ENCODE data around the gene E4F1. TPM values are rescaled to one million over a fixed set of nuclear protein-coding genes. Genes with fewer than 3 reads are reported as not detected.

E4F1 gene
- total and polyA plus RNA-seq, 2 donors (not counting 1 experiment from before 2014, with no cell fraction given): 41.8 to 70.9 TPM

DNA sequence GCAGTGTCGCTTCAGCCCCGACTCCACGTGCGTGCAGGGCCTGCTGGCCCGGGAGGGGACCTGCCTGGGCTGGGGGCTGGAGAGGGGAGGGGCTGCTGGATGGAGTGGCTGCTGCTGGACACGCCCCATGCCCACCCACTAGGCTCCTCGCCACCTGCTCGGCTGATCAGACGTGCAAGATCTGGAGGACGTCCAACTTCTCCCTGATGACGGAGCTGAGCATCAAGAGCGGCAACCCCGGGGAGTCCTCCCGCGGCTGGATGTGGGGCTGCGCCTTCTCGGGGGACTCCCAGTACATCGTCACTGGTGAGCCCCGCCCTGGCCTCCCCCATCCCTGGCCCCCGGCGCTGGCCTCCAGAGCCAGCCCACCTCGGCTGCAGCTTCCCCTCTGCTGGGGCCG, 15.1 kb upstream of the E4F1 start:
- no peak for DNase-seq
- no peaks in the 10 kb centered on the region for H3K27me3 Mint-ChIP-seq
- ATAC-seq (ENCODE audit: low read depth): no peak
- H3K27ac ChIP-seq (ENCODE audit: low read length in 2 of 2): no peak overlapping the region
- no peak overlapping the region for H3K9ac ChIP-seq (ENCODE audit: low read length)
- H2AFZ ChIP-seq (ENCODE audit: insufficient read depth, low read depth, low read length, poor library complexity, severe bottlenecking): no peak overlapping the region
- peaks cover 10% of the 10 kb centered on the region for H4K20me1 ChIP-seq (ENCODE audit: control insufficient read depth, insufficient read depth, low read length, poor library complexity, severe bottlenecking)
- ChIA-PET CTCF (interaction anchor here (0.5 kb wide), 1 partner anchor 302 kb away, joined by 3 read pairs; no protein-coding TSS in a partner anchor), POLR2A (interaction anchor here (0.6 kb wide), 1 partner anchor 12 kb away, joined by 6 read pairs; no protein-coding TSS in a partner anchor)
- TF ChIP-seq EZH2 (IDR thresholded peaks at IDR 0.05; ENCODE audit: borderline replicate concordance, insufficient read depth, low read depth, low read length, poor library complexity, severe bottlenecking): no peak
- TF ChIP-seq, protein P1, sequence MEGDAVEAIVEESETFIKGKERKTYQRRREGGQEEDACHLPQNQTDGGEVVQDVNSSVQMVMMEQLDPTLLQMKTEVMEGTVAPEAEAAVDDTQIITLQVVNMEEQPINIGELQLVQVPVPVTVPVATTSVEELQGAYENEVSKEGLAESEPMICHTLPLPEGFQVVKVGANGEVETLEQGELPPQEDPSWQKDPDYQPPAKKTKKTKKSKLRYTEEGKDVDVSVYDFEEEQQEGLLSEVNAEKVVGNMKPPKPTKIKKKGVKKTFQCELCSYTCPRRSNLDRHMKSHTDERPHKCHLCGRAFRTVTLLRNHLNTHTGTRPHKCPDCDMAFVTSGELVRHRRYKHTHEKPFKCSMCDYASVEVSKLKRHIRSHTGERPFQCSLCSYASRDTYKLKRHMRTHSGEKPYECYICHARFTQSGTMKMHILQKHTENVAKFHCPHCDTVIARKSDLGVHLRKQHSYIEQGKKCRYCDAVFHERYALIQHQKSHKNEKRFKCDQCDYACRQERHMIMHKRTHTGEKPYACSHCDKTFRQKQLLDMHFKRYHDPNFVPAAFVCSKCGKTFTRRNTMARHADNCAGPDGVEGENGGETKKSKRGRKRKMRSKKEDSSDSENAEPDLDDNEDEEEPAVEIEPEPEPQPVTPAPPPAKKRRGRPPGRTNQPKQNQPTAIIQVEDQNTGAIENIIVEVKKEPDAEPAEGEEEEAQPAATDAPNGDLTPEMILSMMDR (IDR thresholded peaks at IDR 0.05): no peak
- H3K27me3 ChIP-seq (replicated peaks in 1 of 4; ENCODE audit: control extremely low read depth in 1 of 4, control insufficient read depth in 3 of 4, insufficient read depth in 4 of 4, low read length in 3 of 4): no peaks in the 10 kb centered on the region
- peaks cover 16 to 27% of the 10 kb centered on the region in 2 donors for H3K4me1 ChIP-seq (ENCODE audit: control insufficient read depth in 2 of 2, insufficient read depth in 2 of 2, low read length in 2 of 2)
- H3K79me2 ChIP-seq (ENCODE audit: control insufficient read depth, insufficient read depth, low read length): peaks cover 24% of the 10 kb centered on the region
- H3K9me3 Mint-ChIP-seq (ENCODE audit: insufficient read depth): no peaks in the 10 kb centered on the region
- no peak overlapping the region for H3K27ac Mint-ChIP-seq
- no peak overlapping the region for H3K4me3 Mint-ChIP-seq
- WGBS (ENCODE audit: insufficient coverage): 97% methylated on average over 23 of the region's 23 CpGs
- peaks cover 30% of the 10 kb centered on the region for H3K4me1 Mint-ChIP-seq
- no peak overlapping the region for H3K4me3 ChIP-seq (ENCODE audit: control extremely low read depth in 1 of 5, extremely low read depth in 1 of 5, insufficient read depth in 1 of 5, low read depth in 2 of 5, low read length in 4 of 5)
- no peak overlapping the region for H3K4me2 ChIP-seq (replicated peaks; ENCODE audit: low read depth, low read length, poor library complexity, severe bottlenecking)
- intact Hi-C loops (cut with micrococcal nuclease): no loop called here
- peaks cover 0 to 37% of the 10 kb centered on the region in 2 experiments for H3K36me3 ChIP-seq (replicated peaks in 1 of 2; ENCODE audit: control extremely low read depth in 1 of 2, control insufficient read depth in 1 of 2, extremely low read depth in 1 of 2, insufficient read depth in 2 of 2, low read length in 1 of 2)
- no peaks in the 10 kb centered on the region for H3K9me3 ChIP-seq (ENCODE audit: control extremely low read depth in 1 of 3, control insufficient read depth in 2 of 3, insufficient read depth in 1 of 3, low read length in 2 of 3)

DNA sequence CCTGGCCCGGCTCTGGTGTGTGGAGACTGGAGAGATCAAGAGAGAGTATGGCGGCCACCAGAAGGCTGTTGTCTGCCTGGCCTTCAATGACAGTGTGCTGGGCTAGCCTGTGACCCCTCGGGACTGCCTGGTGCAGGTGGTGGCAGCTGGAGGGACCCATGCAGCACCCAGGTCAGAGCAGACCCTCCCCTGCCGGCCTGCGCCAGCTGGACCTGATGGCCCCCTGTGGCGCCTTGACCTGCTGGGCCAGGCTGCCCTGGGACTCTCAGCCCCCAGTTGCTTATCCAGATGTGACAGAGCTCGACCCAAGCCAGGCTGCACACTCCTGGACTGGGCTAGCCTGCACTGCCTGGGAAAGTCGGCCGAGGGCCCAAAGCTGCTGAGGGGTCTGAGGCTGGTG, 14.6 kb upstream of the E4F1 start:
- Histone ChIP-seq H3K4me2 (replicated peaks; ENCODE audit: low read depth, low read length, poor library complexity, severe bottlenecking) (no peak overlapping the region), H3K36me3 (replicated peaks in 1 of 2; ENCODE audit: control extremely low read depth in 1 of 2, control insufficient read depth in 1 of 2, extremely low read depth in 1 of 2, insufficient read depth in 2 of 2, low read length in 1 of 2) (peaks cover 0 to 37% of the 10 kb centered on the region in 2 experiments), H3K9ac (ENCODE audit: low read length) (no peak overlapping the region), H3K27me3 (replicated peaks in 1 of 4; ENCODE audit: control extremely low read depth in 1 of 4, control insufficient read depth in 3 of 4, insufficient read depth in 4 of 4, low read length in 3 of 4) (no peaks in the 10 kb centered on the region), H3K9me3 (ENCODE audit: control extremely low read depth in 1 of 3, control insufficient read depth in 2 of 3, insufficient read depth in 1 of 3, low read length in 2 of 3) (no peaks in the 10 kb centered on the region), H3K79me2 (ENCODE audit: control insufficient read depth, insufficient read depth, low read length) (peaks cover 25% of the 10 kb centered on the region), H3K4me3 (ENCODE audit: control extremely low read depth in 1 of 5, extremely low read depth in 1 of 5, insufficient read depth in 1 of 5, low read depth in 2 of 5, low read length in 4 of 5) (no peak overlapping the region), H3K4me1 (ENCODE audit: control insufficient read depth in 2 of 2, insufficient read depth in 2 of 2, low read length in 2 of 2) (peaks cover 21 to 32% of the 10 kb centered on the region in 2 donors), H2AFZ (ENCODE audit: insufficient read depth, low read depth, low read length, poor library complexity, severe bottlenecking) (no peak overlapping the region), H4K20me1 (ENCODE audit: control insufficient read depth, insufficient read depth, low read length, poor library complexity, severe bottlenecking) (peaks cover 11% of the 10 kb centered on the region), H3K27ac (ENCODE audit: low read length in 2 of 2) (no peak overlapping the region)
- Mint-ChIP-seq H3K9me3 (ENCODE audit: insufficient read depth) (no peaks in the 10 kb centered on the region), H3K27ac (peak overlapping the region; percentile 32), H3K4me1 (peaks cover 34% of the 10 kb centered on the region), H3K27me3 (no peaks in the 10 kb centered on the region), H3K4me3 (no peak overlapping the region)
- ChIA-PET CTCF (interaction anchor here (0.5 kb wide), 1 partner anchor 302 kb away, joined by 3 read pairs; no protein-coding TSS in a partner anchor), POLR2A (interaction anchor here (0.5 kb wide), 1 partner anchor 8 kb away, joined by 5 read pairs; no protein-coding TSS in a partner anchor)
- WGBS (ENCODE audit: insufficient coverage): 94% methylated on average over 9 of the region's 9 CpGs
- TF ChIP-seq, protein P1 (IDR thresholded peaks at IDR 0.05): no peak
- no peak for TF ChIP-seq EZH2 (IDR thresholded peaks at IDR 0.05; ENCODE audit: borderline replicate concordance, insufficient read depth, low read depth, low read length, poor library complexity, severe bottlenecking)
- intact Hi-C loops (cut with micrococcal nuclease): no loop called here
- ATAC-seq (ENCODE audit: low read depth): no peak
- no peak for DNase-seq

Data from B cell (primary cell).